ENCODE data around the gene RPRML.

Gene RPRML

DNA sequence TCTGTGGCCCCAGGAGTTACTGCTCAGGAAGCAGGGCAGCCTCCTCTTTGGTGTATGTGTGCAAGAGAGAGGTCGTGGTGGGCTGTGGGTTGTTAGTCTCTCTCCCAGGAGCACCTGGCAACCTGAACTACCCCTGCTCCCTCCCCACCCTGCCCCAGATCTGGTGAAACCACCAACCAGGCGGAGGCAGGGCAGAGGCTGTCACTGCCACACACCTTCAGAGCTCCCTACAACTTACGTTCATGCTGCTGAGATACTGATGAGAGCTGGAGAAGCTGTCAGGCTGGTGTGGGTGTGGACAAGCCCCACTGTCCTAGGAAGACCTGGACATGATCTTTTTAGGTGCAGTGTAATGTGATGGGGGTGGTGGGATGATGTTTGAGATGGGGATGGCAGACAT lies 31.8 kb downstream of the RPRML start:
- Mint-ChIP-seq H3K36me3 (ENCODE audit: low read depth) (no peaks in the 10 kb centered on the region), H3K27ac (no peak overlapping the region), H3K9me3 (no peaks in the 10 kb centered on the region), H3K4me3 (no peak overlapping the region), H3K27me3 (ENCODE audit: low read depth, poor library complexity) (peaks cover 37% of the 10 kb centered on the region), H3K4me1 (peaks cover 29% of the 10 kb centered on the region)
- DNase-seq = no peak
- TF ChIP-seq, protein P1, sequence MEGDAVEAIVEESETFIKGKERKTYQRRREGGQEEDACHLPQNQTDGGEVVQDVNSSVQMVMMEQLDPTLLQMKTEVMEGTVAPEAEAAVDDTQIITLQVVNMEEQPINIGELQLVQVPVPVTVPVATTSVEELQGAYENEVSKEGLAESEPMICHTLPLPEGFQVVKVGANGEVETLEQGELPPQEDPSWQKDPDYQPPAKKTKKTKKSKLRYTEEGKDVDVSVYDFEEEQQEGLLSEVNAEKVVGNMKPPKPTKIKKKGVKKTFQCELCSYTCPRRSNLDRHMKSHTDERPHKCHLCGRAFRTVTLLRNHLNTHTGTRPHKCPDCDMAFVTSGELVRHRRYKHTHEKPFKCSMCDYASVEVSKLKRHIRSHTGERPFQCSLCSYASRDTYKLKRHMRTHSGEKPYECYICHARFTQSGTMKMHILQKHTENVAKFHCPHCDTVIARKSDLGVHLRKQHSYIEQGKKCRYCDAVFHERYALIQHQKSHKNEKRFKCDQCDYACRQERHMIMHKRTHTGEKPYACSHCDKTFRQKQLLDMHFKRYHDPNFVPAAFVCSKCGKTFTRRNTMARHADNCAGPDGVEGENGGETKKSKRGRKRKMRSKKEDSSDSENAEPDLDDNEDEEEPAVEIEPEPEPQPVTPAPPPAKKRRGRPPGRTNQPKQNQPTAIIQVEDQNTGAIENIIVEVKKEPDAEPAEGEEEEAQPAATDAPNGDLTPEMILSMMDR (IDR thresholded peaks at IDR 0.05) = no peak

DNA sequence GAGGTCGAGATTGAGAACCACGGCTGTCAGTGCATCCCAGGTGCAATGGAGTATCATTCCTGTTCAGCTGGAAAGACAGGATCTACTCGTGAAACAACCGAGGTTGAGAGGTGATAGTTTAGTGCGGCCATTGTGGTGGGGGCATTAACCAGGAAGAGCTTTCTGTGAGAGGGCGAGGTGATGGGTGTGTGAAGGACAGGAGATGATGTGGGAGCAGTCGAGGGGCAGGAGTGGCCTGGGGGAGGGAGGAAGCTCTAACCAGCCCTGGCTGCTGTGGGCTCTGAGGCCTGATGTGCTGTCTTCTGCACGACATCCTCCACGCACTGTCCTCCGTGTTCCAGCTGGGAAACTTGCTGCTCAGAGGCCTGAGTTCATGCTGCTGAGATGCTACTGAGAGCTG lies 34.1 kb downstream of the RPRML start:
- DNase-seq = no peak
- Mint-ChIP-seq H3K27me3 (ENCODE audit: low read depth, poor library complexity) (peaks cover 22% of the 10 kb centered on the region), H3K36me3 (ENCODE audit: low read depth) (peaks cover 8% of the 10 kb centered on the region), H3K4me1 (peaks cover 29% of the 10 kb centered on the region), H3K27ac (no peak overlapping the region), H3K4me3 (no peak overlapping the region), H3K9me3 (no peaks in the 10 kb centered on the region)
- TF ChIP-seq, protein P1 (IDR thresholded peaks at IDR 0.05) = no peak

DNA sequence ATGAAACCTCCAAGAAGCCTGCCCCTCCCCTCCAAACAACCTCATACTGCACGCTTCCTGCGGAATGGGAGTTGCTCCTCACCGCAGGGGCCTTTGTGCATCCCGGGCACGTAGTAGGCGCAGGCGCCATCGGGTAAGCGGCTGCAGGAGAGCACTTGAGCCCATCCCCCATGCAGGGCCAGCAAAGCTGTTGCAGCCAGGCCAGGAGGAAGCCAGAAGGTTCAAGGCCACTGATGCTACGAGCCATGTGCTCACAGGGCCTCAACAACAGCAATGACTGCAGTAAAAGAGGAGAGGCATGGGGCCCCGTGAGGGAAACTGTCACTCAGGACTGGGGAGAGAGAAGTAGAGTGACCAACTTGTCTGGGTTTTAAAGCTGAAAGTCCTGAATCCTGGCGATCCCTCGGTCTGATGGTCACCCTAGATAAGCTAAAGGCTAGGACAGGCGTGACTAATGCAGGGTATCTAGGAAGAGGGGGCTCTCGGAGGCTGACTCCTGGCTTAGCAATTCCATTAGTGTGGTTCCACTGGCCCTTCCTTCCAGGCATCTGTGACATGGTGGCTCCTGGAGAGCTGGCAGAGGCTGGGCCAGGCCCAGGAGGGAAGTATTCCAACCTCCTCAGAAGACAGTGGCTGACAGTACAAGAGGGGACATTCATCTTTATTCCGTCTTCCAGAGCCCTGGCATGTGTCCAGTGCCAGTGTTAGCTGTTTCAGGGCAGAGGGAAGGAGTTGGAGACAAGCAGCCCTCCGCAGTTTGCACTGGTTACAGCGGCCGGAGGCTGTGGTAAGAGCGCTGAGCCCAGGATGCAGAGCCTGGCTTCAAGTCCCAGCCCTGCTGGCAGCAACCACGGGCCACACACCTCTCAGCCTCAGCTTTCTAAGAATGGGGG lies 35.3 kb downstream of the RPRML start:
- no peak for DNase-seq
- H3K4me3 Mint-ChIP-seq = no peak overlapping the region
- TF ChIP-seq, protein P1 (IDR thresholded peaks at IDR 0.05) = no peak
- H3K27me3 Mint-ChIP-seq (ENCODE audit: low read depth, poor library complexity) = peaks cover 15% of the 10 kb centered on the region
- peaks cover 17% of the 10 kb centered on the region for H3K36me3 Mint-ChIP-seq (ENCODE audit: low read depth)
- no peaks in the 10 kb centered on the region for H3K9me3 Mint-ChIP-seq
- H3K4me1 Mint-ChIP-seq = peaks cover 29% of the 10 kb centered on the region
- H3K27ac Mint-ChIP-seq = peak overlapping the region; percentile 48

DNA sequence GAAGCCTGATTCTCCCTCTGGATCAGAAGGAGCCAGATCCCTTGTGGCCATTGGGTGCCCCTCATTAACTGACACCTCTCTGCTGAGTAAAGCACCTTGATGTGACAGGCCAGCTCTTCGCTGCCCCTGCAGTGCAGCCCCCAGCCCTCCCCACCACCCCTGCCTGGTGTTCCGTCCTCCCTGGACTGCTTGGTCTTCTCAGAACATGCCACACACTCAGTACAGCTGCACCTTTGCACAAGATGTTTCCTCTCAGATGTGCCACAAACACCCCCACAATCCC lies 35.9 kb downstream of the RPRML start:
- H3K4me1 Mint-ChIP-seq = peaks cover 29% of the 10 kb centered on the region
- no peak overlapping the region for H3K27ac Mint-ChIP-seq
- H3K9me3 Mint-ChIP-seq = no peaks in the 10 kb centered on the region
- H3K36me3 Mint-ChIP-seq (ENCODE audit: low read depth) = peaks cover 23% of the 10 kb centered on the region
- peaks cover 15% of the 10 kb centered on the region for H3K27me3 Mint-ChIP-seq (ENCODE audit: low read depth, poor library complexity)
- no peak for DNase-seq
- no peak overlapping the region for H3K4me3 Mint-ChIP-seq
- TF ChIP-seq, protein P1 (IDR thresholded peaks at IDR 0.05) = no peak

DNA sequence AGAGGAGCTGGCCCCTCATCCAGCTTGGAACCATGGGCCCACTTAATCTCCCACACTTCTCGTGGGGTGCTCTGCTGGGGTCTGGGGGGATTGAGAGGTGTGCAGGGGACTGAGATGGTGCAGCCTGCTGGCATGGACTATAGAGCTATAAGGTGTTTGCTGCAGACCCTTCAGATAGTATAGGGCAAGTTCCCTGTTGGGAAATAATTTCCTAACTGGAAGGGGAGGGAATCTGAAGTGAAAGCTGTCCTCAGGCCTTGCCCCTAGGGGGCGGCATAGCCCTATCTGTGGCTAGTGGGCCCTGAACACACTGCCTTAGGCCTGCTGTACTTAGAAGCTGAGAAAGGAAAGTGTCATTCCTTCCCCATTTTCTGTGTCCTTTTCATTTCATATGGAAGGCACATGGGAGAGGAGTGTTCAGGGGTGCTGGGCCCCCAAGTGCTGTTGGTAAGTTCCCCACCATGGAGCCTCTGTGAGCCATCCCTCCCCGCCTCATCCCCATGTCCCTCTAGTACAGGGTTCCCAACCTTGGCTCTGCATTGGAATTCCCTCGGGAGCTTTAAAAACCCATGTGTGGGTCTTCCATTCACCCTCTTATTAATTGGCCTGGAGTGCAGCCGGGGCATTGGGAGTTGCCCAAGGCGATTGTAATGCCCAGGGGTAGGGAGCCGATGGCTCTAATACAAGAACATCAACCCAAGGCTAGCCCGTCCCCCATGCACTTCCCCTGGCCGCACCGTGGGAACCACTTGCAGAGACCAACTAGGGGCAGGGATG lies 36.4 kb downstream of the RPRML start:
- peaks cover 29% of the 10 kb centered on the region for H3K4me1 Mint-ChIP-seq
- DNase-seq = peak; percentile 81
- peaks cover 26% of the 10 kb centered on the region for H3K36me3 Mint-ChIP-seq (ENCODE audit: low read depth)
- no peak overlapping the region for H3K4me3 Mint-ChIP-seq
- no peak overlapping the region for H3K27ac Mint-ChIP-seq
- no peaks in the 10 kb centered on the region for H3K9me3 Mint-ChIP-seq
- peaks cover 13% of the 10 kb centered on the region for H3K27me3 Mint-ChIP-seq (ENCODE audit: low read depth, poor library complexity)
- TF ChIP-seq, protein P1 (IDR thresholded peaks at IDR 0.05) = peak; percentile 87
